GM19395 (cell line): Measurements from ENCODE around the gene GLS.

Experiments used
- ATAC-seq: cut with Tn5 transposase; IDR thresholded peaks from one replicate; pipeline ENCODE4 v1.9.1; 2021; ENCODE audit warnings: mild to moderate bottlenecking, moderate library complexity; ENCODE audit not compliant: unreplicated experiment

Gene GLS

DNA sequence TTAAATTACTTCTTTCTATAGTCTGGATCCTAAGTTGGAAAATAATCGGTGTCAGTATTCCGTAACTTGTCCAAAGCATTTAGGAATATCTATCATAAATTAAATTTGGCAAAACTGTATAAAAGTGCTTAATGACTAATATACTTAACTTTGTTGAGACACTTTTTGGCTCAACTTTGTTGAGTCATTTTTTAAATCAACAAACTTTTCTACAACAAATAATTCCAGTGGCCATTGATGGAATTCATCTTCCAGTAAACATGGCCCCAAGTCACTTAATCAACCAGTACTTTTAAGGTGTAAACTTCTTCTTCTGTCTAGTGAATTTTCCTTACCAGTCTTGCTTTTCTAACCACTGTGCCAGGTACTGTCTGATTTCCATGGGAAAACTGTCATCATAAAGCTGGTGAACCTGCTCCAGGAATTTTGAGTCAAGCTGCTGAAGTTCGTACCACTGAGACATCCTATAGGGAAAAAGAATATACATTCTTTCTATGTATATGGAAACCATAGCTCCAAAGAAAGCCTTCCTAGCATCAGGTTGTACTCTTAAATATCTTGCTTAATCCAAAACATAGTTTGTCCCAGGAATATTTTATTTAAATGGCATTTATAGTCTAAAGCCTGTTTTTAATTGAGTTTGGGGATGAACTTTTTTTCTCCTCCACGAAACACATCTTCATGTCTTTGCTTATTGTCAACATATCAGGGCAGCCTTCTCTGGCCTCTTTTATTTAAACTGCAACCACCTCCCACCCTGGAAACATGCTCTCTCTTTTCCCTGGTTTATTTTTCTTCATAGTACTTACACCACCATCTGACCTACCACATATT, 129.1 kb downstream of the GLS start:
- ATAC-seq = no peak

DNA sequence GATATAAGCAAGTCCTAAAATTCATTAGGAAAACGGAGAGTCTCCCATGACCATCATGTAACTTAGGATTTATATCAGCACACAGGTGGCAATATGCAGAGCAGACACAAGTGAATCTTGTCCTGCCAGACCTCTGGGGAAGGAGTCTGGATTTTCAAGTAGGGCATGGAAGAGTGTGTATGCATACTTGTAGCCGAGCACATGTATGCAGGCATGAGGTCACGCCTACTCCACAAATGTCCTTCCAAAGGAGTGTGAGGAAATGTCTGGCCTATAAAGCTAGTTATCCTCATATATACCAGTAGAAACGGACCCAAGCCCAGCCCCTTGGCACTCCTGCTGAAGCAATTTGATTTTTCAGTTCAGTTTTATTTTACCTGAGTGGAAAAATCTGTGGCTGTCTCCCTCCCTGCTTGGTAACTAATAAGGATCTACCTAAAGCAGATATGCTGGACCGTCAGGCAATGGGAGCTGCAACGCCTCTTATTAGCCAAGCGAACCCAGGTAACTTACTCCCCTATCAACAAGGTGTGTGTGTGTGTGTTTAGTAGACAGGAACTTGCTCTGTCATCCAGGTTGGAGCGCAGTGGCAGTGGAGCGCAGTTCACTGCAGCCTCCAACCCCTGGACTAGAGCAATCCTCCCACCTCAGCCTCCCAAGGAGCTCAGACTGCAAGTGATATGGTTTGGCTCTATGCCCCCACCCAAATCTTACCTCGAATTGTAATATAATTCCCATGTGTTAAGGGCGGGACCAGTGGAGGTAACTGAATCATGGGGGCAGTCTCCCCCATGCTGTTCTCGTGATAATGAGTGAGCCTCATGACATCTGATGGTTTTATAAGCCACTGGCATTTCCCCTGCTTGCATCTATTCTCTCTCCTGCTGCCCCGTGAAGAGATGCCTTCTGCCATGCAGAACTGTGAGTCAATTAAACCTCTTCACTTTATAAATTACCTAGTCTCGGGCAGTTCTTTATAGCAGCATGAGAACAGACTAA, 130.6 kb downstream of the GLS start:
- no peak for ATAC-seq

DNA sequence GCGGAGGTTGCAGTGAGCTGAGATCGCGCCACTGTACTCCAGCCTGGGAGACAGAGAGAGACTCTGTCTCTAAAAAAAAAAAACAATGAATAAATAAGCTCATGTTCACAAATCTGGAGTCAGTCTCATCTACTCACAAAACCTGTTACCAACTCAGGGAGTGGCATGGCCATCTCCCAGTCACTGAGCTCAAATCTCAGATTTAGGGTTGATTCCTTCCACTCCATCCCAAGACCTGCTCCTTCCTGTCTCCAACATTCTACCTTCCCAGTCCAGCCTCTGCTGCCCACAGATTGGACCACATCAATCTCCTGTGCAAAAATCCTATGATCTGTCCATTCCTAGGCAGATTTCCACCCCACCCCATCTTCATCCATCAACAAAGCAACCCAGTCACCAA, 131.7 kb downstream of the GLS start:
- no peak for ATAC-seq

DNA sequence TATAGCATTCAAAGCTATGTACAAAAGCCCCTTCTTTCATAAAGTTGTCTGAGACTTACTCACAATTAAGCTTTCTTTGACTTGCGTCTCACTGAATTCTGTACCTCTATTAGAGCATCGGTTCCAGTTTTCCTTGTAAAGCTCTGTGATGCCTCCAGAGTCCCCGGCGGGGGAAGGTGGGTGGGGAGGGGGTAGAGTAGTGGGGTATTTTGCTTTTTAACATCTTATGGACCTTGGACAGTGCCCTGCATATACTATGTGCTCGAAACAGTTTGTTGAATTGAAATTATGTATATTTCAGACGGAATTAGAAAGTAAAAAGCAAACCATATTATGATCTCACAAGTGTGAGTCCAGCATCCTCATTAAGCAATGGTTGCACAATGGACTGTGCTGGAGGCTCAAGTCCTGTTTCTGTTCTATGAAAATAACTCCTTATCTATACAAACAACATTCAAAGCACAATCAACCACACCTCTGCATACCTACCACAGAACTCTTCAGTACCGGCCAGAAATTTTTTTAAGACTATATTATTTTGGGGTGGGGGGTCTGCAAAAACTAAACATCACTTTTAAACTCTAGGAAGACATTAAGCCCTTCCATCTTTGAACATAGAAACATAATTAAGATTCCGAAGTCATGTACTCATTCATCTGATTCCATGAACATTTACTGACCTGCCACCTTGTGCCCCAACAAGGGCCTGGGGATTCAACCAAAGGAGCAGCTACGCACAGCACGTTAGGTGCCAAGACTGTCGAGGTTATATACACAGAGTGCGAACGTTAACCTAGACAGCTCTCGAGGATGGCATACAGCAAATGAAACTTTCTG, 132.4 kb downstream of the GLS start:
- peak; percentile 2 for ATAC-seq

DNA sequence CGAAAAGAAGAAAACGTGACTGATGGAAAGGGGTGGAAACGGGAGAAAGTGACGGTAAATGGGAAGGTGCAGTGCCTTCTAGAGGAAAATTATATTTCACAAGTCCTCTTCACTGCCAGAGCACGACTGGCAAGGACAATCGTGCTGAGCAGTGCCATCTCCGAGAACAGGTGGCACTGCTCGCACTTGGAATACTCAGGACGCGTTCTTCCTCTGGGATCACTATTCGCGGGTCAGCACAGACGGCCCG, 133.0 kb downstream of the GLS start:
- no peak for ATAC-seq

DNA sequence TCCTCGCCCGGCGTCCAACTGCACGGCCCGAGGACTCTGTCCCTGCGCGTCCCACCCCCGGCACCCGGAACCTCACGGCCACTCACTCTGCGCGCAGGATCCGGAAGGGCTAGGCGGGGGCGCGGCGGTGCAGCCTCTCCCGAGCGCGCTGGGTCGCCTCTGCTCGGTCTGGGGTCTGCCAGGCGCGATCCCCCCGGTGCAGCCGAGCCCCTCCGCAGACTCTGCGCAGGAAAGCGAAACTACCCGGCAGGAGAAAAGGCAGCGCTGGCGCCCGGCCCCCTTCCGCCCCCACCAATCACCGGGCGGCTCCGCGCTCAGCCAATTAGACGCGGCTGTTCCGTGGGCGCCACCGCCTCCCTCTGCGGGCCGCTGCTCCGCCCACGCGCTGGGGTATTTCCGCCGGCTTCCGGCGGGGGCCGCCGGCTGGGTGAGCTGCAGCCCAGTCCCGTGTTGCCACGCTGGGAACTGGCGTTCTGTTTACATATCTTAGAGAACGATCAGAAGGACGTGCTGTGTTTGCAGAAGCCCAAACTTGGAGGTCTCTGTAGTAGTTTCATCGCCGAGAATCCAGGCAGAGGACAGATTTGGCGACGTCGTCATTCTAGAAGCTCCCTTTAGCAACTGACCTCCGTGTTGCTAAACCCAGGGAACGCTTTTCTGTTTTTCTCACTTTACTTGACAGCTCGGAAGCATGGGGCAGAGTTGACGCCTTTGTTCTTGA, 133.5 kb downstream of the GLS start, which contains the start of gene STAT1:
Gene STAT1 (minus strand): TSS at position 240 of the 721 bp plus-strand sequence. CDS start 4,168 bp downstream, outside the sequence.
- ATAC-seq = peak; percentile 81

DNA sequence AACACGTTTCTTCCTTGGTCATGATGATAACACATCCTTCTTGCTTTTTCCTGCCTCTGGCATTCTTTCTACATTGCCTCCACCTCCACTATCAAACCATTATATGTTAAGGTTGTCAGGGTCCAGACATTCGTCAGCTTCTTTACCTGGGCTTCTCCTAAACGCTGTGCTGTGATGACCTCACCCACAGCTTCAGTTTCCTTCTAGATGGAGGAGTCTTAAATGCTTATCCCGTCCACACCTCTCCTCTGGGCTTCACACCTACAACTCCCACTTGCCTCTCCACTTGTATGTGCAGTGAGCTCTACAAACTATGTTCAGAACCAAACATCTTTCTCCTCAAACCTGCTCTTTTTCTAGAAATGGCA, 134.0 kb downstream of the GLS start:
- peak; percentile 0 for ATAC-seq
